ENCODE measurements around the gene CYP2D6. TPM values are rescaled to one million over a fixed set of nuclear protein-coding genes. Genes with fewer than 3 reads are reported as not detected.
"Not testable (repeated sequence)": the region's sequence is repeated elsewhere in the genome, so short reads cannot be mapped to it uniquely, and the experiment has no call there.

CYP2D6 gene
- total RNA-seq: 0.53 TPM

DNA sequence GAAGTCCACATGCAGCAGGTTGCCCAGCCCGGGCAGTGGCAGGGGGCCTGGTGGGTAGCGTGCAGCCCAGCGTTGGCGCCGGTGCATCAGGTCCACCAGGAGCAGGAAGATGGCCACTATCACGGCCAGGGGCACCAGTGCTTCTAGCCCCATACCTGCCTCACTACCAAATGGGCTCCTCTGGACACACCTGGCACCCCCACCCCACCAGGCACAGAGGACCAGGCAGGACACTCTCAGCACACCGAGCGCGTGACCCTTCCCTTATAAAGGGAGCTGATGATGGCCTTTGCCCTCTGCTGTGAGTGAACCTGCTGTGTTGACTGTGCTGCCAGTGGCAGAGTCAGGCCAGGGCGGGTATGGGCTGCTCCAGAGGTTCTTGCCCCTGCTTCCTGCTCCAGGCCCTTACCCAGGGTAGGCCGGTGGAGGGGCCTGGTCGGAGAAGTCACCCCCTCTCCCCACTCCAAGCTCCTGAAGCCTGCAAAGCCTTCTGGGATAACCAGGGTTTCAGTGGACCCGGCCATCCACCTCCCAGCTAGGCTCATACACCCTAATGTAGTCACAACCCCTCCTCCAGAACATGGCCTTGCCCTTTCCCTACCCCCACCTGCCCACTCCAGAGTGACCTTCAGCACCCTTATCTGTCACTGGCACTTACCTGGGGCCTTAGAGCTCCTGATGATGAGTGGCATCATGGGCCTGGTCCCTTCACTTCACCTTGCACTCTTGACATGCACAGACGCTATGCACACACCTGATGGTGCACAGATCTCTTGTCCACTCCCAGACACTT, at the start of gene CYP2D6:
Gene CYP2D6 (minus strand): TSS at position 172 of the 793 bp plus-strand sequence. CDS start 19 bp downstream, at position 153.
- H3K27ac ChIP-seq; H3K36me3 ChIP-seq; intact Hi-C loops (cut with DNase I); H3K4me3 ChIP-seq; H3K4me1 ChIP-seq; H3K9me3 ChIP-seq; H3K27me3 ChIP-seq: not testable (repeated sequence)
- DNase-seq (ENCODE audit: low spot score in 2 of 2): peak in 1 of 2 donors; percentile 63

DNA sequence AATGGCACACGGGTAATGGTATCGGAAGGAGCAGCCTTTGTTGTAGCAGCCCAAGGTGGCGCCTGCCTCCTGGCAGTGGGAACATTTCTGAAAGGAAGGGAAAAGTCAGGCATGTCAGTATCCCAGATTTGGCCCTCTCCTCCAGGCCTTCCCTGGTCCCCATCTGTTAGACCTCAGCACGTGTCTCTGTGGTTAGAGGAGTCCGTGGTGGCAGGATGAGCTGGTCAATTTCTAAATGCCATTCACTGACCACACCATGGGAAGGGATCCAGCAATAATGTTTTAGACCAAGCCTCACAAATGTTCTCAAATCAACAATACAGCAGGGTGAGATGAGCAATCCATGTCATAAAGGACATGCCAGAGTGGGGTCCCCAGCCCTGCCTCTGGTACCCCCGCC, 49.0 kb upstream of the CYP2D6 start:
- intact Hi-C loops (cut with DNase I): no loop called here
- TF ChIP-seq, protein P1, sequence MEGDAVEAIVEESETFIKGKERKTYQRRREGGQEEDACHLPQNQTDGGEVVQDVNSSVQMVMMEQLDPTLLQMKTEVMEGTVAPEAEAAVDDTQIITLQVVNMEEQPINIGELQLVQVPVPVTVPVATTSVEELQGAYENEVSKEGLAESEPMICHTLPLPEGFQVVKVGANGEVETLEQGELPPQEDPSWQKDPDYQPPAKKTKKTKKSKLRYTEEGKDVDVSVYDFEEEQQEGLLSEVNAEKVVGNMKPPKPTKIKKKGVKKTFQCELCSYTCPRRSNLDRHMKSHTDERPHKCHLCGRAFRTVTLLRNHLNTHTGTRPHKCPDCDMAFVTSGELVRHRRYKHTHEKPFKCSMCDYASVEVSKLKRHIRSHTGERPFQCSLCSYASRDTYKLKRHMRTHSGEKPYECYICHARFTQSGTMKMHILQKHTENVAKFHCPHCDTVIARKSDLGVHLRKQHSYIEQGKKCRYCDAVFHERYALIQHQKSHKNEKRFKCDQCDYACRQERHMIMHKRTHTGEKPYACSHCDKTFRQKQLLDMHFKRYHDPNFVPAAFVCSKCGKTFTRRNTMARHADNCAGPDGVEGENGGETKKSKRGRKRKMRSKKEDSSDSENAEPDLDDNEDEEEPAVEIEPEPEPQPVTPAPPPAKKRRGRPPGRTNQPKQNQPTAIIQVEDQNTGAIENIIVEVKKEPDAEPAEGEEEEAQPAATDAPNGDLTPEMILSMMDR (IDR thresholded peaks at IDR 0.05): no peak
- no peaks in the 10 kb centered on the region for H3K9me3 ChIP-seq
- H3K27me3 ChIP-seq: no peaks in the 10 kb centered on the region
- H3K4me3 ChIP-seq: no peak overlapping the region
- H3K36me3 ChIP-seq: peaks cover 0 to 15% of the 10 kb centered on the region in 2 donors
- peaks cover 0 to 3% of the 10 kb centered on the region in 2 donors for H3K4me1 ChIP-seq
- peak overlapping the region in 1 of 2 donors; percentile 67 for H3K27ac ChIP-seq
- DNase-seq (ENCODE audit: low spot score in 2 of 2): no peak

DNA sequence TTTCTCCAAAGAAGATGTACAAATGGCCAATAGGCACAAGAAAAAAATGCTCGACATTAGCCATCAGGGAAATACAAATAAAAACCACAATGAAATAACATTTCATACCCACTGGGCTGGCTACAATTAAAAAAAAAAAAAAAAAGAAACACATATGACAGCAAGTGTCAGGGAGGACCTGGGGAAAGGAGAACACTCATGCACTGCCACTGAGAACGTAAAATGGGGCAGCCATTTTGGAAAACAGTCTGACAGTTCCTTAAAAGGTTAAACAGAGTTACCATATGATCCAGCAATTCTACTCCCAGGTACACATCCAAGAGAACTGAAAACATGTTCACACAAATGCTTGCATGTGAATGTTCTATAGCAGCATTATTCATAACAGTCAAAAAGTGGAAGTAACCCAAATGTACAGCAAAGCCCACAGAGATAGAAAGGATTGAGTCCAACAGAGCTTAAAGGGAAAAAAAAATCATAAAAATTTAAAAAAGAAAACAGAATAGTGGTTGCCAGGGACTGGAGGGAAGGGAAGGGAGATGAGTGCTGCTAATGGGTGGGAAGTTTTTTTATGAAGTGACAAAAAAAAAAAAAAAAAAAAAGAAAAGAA, 48.4 kb upstream of the CYP2D6 start:
- no peaks in the 10 kb centered on the region for H3K27me3 ChIP-seq
- H3K36me3 ChIP-seq: peaks cover 0 to 15% of the 10 kb centered on the region in 2 donors
- TF ChIP-seq, protein P1 (IDR thresholded peaks at IDR 0.05): no peak
- peaks cover 0 to 3% of the 10 kb centered on the region in 2 donors for H3K4me1 ChIP-seq
- DNase-seq (ENCODE audit: low spot score in 2 of 2): no peak
- H3K27ac ChIP-seq: no peak overlapping the region
- no peak overlapping the region for H3K4me3 ChIP-seq
- H3K9me3 ChIP-seq: no peaks in the 10 kb centered on the region
- intact Hi-C loops (cut with DNase I): no loop called here

DNA sequence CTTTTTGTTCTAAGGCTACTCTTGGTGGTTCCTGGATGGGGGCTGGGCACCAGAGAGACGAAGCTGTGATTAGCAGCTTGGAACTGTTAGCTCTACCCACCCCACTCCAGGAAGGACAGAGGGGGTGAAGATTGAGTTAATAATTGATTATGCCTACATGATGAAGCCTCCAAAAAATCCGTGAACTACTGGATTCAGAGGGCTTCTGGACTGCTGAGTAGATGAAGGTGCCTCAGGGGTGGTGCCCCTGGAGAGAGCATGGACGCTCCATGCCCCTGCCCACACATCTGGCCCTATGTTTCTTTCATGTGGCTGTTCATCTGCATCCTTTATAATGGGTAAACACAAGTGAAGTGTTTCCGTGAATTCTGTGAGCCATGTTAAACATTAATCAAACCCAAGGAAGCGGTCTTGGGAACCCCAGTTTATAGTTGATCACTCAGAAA, 47.3 kb upstream of the CYP2D6 start:
- TF ChIP-seq, protein P1 (IDR thresholded peaks at IDR 0.05): no peak
- Histone ChIP-seq H3K4me3 (no peak overlapping the region), H3K27ac (no peak overlapping the region), H3K27me3 (no peaks in the 10 kb centered on the region), H3K36me3 (peaks cover 0 to 15% of the 10 kb centered on the region in 2 donors), H3K4me1 (peaks cover 0 to 3% of the 10 kb centered on the region in 2 donors), H3K9me3 (no peaks in the 10 kb centered on the region)
- intact Hi-C loops (cut with DNase I): no loop called here
- DNase-seq (ENCODE audit: low spot score in 2 of 2): no peak

DNA sequence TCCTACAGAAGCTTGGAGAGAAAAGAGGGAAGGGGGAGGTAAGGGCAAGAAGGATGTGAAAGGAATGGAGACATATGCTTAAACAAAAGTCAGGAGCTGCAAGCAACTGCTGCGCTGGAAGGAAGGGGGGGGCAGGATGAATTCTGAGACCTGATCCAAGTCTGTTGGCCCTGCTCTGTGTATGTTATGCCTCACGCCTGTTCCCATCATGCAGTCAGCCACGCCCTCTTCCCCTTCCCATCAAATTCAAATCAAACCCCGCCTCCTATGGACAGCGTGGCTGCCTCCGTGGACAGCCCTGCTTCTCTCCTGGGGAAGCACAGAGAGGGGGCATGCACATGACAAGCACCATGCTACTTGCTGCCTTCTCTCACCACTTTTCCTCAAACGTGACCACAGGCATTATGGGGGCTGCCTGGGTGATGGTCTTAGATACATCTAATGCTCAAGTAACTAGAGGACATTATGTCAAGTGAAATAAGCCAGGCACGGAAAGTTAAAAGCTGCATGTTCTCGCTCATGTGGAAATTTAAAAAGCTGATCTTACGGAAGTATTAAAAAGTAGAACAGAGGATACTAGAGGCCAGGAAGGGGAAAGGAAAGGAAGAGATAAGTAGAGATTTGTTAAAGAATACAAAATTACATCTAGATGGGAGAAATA, 45.8 kb upstream of the CYP2D6 start:
- DNase-seq (ENCODE audit: low spot score in 2 of 2): no peak
- no peaks in the 10 kb centered on the region for H3K27me3 ChIP-seq
- no peak overlapping the region for H3K4me3 ChIP-seq
- H3K9me3 ChIP-seq: no peaks in the 10 kb centered on the region
- no peak overlapping the region for H3K27ac ChIP-seq
- intact Hi-C loops (cut with DNase I): no loop called here
- peaks cover 0 to 19% of the 10 kb centered on the region in 2 donors for H3K36me3 ChIP-seq
- peaks cover 0 to 7% of the 10 kb centered on the region in 2 donors for H3K4me1 ChIP-seq
- TF ChIP-seq, protein P1 (IDR thresholded peaks at IDR 0.05): no peak

DNA sequence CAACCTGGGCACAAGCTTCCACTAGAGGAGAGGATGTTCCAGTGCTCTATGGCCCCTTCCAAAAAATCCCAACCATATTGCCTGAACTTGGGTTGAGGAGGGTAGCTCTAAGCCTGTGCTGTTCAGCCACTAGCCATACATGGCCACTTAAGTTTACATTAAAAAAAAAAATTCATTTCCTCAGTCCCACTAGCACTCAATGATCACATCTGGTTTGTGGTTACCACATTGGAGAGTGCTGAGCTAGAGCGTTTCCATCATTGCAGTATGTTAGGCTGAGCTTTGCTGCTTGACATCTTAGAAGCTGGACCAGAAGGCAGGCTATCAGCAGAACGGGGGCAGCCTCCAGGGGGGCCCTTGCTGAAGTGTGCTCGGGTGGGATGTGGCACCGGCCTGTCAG, 43.5 kb upstream of the CYP2D6 start:
- no peak for DNase-seq (ENCODE audit: low spot score in 2 of 2)
- Histone ChIP-seq H3K27me3 (no peaks in the 10 kb centered on the region), H3K27ac (no peak overlapping the region), H3K4me3 (no peak overlapping the region), H3K9me3 (no peaks in the 10 kb centered on the region), H3K36me3 (peaks cover 0 to 24% of the 10 kb centered on the region in 2 donors), H3K4me1 (peaks cover 0 to 3% of the 10 kb centered on the region in 2 donors)
- TF ChIP-seq, protein P1 (IDR thresholded peaks at IDR 0.05): no peak
- intact Hi-C loops (cut with DNase I): no loop called here
